WTC11 (cell line): ENCODE data around the gene CX3CR1. TPM values are rescaled to one million over a fixed set of nuclear protein-coding genes. Genes with fewer than 3 reads are reported as not detected.

Source experiments
- ATAC-seq: fragments of 200-7000 bp; cut with Tn5 transposase; 2 replicates; pipeline ENCODE4 v1.10.0; 2021; ENCODE audit warnings: mild to moderate bottlenecking, moderate library complexity
- CTCF ChIA-PET: fragments of 300-600 bp; sonication (Branson Sonifier 250); formaldehyde crosslinking; loops from one replicate; lab custom pipeline; 2021; ENCODE audit warnings: antibody characterized with exemption; lab: Charles Lee
- POLR2A ChIA-PET: fragments of 350-600 bp; sonication (Branson Sonifier 250); formaldehyde crosslinking; loops from one replicate; lab custom pipeline; 2021; ENCODE audit warnings: antibody characterized with exemption; lab: Charles Lee
- DNase-seq: peaks from one replicate; pipeline ENCODE4 v3.0.0; 2021; ENCODE audit warnings: low spot score
- H3K27ac Mint-ChIP-seq: 2 replicates; pipeline ENCODE4 v1.8.0; 2021; ENCODE audit warnings: mixed read lengths
- H3K27me3 Mint-ChIP-seq: 2 replicates; pipeline ENCODE4 v1.8.0; 2021; ENCODE audit warnings: low read depth, mild to moderate bottlenecking, moderate library complexity, mixed read lengths
- H3K36me3 Mint-ChIP-seq: 2 replicates; pipeline ENCODE4 v1.8.0; 2021; ENCODE audit warnings: mixed read lengths
- H3K4me1 Mint-ChIP-seq: 2 replicates; pipeline ENCODE4 v1.8.0; 2022; ENCODE audit warnings: mixed read lengths
- H3K4me3 Mint-ChIP-seq: 2 replicates; pipeline ENCODE4 v1.8.0; 2021; ENCODE audit warnings: mild to moderate bottlenecking, moderate library complexity, mixed read lengths
- H3K9me3 Mint-ChIP-seq: 2 replicates; pipeline ENCODE4 v1.8.0; 2021; ENCODE audit warnings: mixed read lengths
- CREB1 ChIP-seq: sonication (generic); formaldehyde crosslinking; IDR thresholded peaks from 2 replicates; pipeline ENCODE4 v1.8.0; 2023; ENCODE audit warnings: mild to moderate bottlenecking, missing genetic modification reagents
- ESRRA ChIP-seq: sonication (generic); formaldehyde crosslinking; IDR thresholded peaks from 2 replicates; pipeline ENCODE4 v1.8.1; 2022; ENCODE audit warnings: mild to moderate bottlenecking, missing genetic modification reagents, borderline replicate concordance
- GRHL2 ChIP-seq: fragments of 250-450 bp; sonication (Bioruptor Pico); IDR thresholded peaks from 2 replicates; pipeline ENCODE4 v1.8.0; 2022; ENCODE audit warnings: mild to moderate bottlenecking, moderate library complexity; ENCODE audit not compliant: insufficient replicate concordance, severe bottlenecking
- IRF2 ChIP-seq: sonication (generic); formaldehyde crosslinking; IDR thresholded peaks from 2 replicates; pipeline ENCODE4 v1.8.0; 2022; ENCODE audit warnings: low read depth, missing genetic modification reagents, borderline replicate concordance
- NFYB ChIP-seq: sonication (generic); formaldehyde crosslinking; conservative IDR thresholded peaks from 2 replicates; pipeline ENCODE4 v1.8.0; 2022; ENCODE audit warnings: low read depth, missing genetic modification reagents
- NR2C2 ChIP-seq: sonication (generic); formaldehyde crosslinking; IDR thresholded peaks from 2 replicates; pipeline ENCODE4 v1.8.0; 2022; ENCODE audit warnings: mild to moderate bottlenecking, missing genetic modification reagents
- NR3C1 ChIP-seq: sonication (generic); formaldehyde crosslinking; conservative IDR thresholded peaks from 2 replicates; pipeline ENCODE4 v1.8.1; 2023; ENCODE audit warnings: low read depth, mild to moderate bottlenecking, missing genetic modification reagents
- SOX15 ChIP-seq: fragments of 250-450 bp; sonication (Bioruptor Pico); IDR thresholded peaks from 2 replicates; pipeline ENCODE4 v1.9.0; 2021; ENCODE audit warnings: mild to moderate bottlenecking
- TEAD1 ChIP-seq: sonication (generic); formaldehyde crosslinking; IDR thresholded peaks from 2 replicates; pipeline ENCODE4 v1.8.0; 2022; ENCODE audit warnings: mild to moderate bottlenecking, missing genetic modification reagents
- ZNF219 ChIP-seq: sonication (generic); formaldehyde crosslinking; IDR thresholded peaks from 2 replicates; pipeline ENCODE4 v1.8.0; 2023; ENCODE audit warnings: missing genetic modification reagents, mild to moderate bottlenecking, borderline replicate concordance
- ZNF317 ChIP-seq: sonication (generic); formaldehyde crosslinking; IDR thresholded peaks from 2 replicates; pipeline ENCODE4 v1.8.1; 2023; ENCODE audit warnings: low read depth, mild to moderate bottlenecking, moderate library complexity, missing genetic modification reagents, borderline replicate concordance
- ZNF423 ChIP-seq: fragments of 250-450 bp; sonication (Bioruptor Pico); IDR thresholded peaks from 2 replicates; pipeline ENCODE4 v2.1.2; 2022; ENCODE audit warnings: mild to moderate bottlenecking, moderate library complexity
- ZNF671 ChIP-seq: fragments of 250-450 bp; sonication (Bioruptor Pico); IDR thresholded peaks from 2 replicates; pipeline ENCODE4 v1.8.0; 2021; ENCODE audit warnings: mild to moderate bottlenecking
- total RNA-seq: library from RNA; stranded (reverse); gene quantifications from 3 replicates; pipeline ENCODE4 v1.2.3, GENCODE V29; 2021
- TF ChIP-seq, protein P1 (sequence below): fragments of 200-600 bp; IDR thresholded peaks from 2 replicates; pipeline ENCODE4 v1.8.0; 2022; ENCODE audit warnings: antibody characterized with exemption
- TF ChIP-seq, protein P2 (sequence below): sonication (generic); formaldehyde crosslinking; IDR thresholded peaks from 2 replicates; pipeline ENCODE4 v1.8.0; 2022; ENCODE audit warnings: mild to moderate bottlenecking, missing genetic modification reagents
- TF ChIP-seq, protein P3 (sequence below): sonication (generic); formaldehyde crosslinking; IDR thresholded peaks from 2 replicates; pipeline ENCODE4 v1.8.1; 2022; ENCODE audit warnings: low read depth, missing genetic modification reagents, borderline replicate concordance
- TF ChIP-seq, protein P4 (sequence below): sonication (generic); formaldehyde crosslinking; IDR thresholded peaks from 2 replicates; pipeline ENCODE4 v1.8.1; 2023; ENCODE audit warnings: mild to moderate bottlenecking, moderate library complexity, missing genetic modification reagents
- TF ChIP-seq, protein P5 (sequence below): sonication (generic); formaldehyde crosslinking; conservative IDR thresholded peaks from 2 replicates; pipeline ENCODE4 v1.8.1; 2022; ENCODE audit warnings: mild to moderate bottlenecking, missing genetic modification reagents
- TF ChIP-seq, protein P6 (sequence below): sonication (generic); formaldehyde crosslinking; IDR thresholded peaks from 2 replicates; pipeline ENCODE4 v1.8.0; 2023; ENCODE audit warnings: mild to moderate bottlenecking, missing genetic modification reagents
- TF ChIP-seq, protein P7 (sequence below): sonication (generic); formaldehyde crosslinking; IDR thresholded peaks from 2 replicates; pipeline ENCODE4 v1.8.0; 2023; ENCODE audit warnings: missing genetic modification reagents, mild to moderate bottlenecking, borderline replicate concordance

Gene CX3CR1
- total RNA-seq, 1 experiment from 2014 or later: 0.11 TPM

DNA sequence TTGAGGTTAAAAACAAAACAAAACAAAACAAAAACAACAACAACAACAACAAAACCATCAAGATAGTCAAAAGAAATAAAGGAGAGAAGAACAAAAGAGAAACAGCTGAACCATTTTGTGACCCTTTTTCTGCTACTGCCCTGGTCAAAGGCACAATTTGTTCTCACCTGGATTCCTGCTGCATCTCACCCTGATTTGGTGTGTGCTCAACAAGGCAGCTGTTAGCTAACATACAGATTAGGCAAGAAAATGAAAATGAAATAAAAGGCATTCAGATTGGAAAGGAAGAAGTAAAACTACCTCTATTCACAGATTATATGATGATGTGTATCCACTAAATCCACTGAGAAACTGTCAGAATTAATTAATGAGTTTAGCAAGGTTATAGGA lies 58.7 kb downstream of the CX3CR1 start:
- peaks cover 3% of the 10 kb centered on the region; the same call in 1 of the 2 replicates for H3K27me3 Mint-ChIP-seq
- TF ChIP-seq, protein P1, sequence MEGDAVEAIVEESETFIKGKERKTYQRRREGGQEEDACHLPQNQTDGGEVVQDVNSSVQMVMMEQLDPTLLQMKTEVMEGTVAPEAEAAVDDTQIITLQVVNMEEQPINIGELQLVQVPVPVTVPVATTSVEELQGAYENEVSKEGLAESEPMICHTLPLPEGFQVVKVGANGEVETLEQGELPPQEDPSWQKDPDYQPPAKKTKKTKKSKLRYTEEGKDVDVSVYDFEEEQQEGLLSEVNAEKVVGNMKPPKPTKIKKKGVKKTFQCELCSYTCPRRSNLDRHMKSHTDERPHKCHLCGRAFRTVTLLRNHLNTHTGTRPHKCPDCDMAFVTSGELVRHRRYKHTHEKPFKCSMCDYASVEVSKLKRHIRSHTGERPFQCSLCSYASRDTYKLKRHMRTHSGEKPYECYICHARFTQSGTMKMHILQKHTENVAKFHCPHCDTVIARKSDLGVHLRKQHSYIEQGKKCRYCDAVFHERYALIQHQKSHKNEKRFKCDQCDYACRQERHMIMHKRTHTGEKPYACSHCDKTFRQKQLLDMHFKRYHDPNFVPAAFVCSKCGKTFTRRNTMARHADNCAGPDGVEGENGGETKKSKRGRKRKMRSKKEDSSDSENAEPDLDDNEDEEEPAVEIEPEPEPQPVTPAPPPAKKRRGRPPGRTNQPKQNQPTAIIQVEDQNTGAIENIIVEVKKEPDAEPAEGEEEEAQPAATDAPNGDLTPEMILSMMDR: no peak
- TF ChIP-seq TEAD1 (CRISPR knock-in tag) (no peak), ZNF219 (no peak), ESRRA (CRISPR knock-in tag) (no peak), ZNF317 (no peak), ZNF671 (no peak), NFYB (no peak), ZNF423 (CRISPR knock-in tag) (no peak)
- TF ChIP-seq, protein P2, sequence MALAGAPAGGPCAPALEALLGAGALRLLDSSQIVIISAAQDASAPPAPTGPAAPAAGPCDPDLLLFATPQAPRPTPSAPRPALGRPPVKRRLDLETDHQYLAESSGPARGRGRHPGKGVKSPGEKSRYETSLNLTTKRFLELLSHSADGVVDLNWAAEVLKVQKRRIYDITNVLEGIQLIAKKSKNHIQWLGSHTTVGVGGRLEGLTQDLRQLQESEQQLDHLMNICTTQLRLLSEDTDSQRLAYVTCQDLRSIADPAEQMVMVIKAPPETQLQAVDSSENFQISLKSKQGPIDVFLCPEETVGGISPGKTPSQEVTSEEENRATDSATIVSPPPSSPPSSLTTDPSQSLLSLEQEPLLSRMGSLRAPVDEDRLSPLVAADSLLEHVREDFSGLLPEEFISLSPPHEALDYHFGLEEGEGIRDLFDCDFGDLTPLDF (CRISPR knock-in tag): no peak
- no peak overlapping the region for H3K4me3 Mint-ChIP-seq
- ATAC-seq (no peak), DNase-seq (no peak)
- peaks cover 4% of the 10 kb centered on the region for H3K9me3 Mint-ChIP-seq
- CTCF ChIA-PET: interaction anchor here (0.5 to 1.3 kb wide), 4 partner anchors 52 to 237 kb away, joined by 3 to 4 read pairs (median 3); no protein-coding TSS in a partner anchor
- no peaks in the 10 kb centered on the region for H3K4me1 Mint-ChIP-seq
- H3K27ac Mint-ChIP-seq: no peak overlapping the region
- H3K36me3 Mint-ChIP-seq: no peaks in the 10 kb centered on the region
- POLR2A ChIA-PET: no interaction called here

DNA sequence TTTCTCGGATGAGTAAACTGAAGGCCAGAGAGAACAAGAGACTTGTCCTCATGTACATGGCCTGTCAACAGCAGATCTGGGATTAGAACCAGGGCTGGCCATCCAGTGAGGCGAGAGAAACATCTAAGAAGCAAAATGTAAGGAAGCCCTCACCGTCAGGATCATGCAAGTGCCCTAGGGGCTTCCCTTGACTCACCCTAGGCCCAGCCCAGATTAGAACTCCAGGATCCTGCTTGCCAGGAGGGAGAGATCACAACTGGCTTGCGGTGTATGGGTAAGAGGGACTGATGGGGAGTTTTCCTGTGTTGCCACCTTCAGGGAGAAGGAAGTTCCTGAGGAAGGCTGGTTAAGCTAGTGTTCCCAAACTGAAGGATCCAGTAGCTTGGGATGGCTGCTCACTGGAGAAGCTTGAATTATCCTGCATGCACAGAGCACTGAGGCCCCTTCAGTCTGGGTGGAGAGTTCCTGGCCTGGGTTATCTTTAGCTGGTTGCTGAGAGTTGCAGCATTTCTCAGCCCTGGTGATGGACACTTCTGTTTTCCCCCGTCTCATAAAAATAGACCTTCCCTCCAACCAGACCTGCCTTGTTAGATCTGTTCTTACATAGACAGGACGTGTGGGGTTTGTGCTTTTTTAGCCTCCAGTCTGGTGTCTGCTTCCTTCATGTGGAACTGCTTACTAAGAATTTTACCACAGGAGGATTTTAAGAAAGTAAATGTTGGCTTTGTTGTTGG lies 59.3 kb downstream of the CX3CR1 start:
- CTCF ChIA-PET: interaction anchor here (0.5 to 1.3 kb wide), 4 partner anchors 53 to 237 kb away, joined by 3 to 4 read pairs (median 3); no protein-coding TSS in a partner anchor

More for the DNA sequence above, 59.3 kb downstream of the CX3CR1 start:
- Mint-ChIP-seq H3K4me3 (no peak overlapping the region), H3K4me1 (no peaks in the 10 kb centered on the region), H3K9me3 (no peaks in the 10 kb centered on the region; the same call in none of the 2 replicates), H3K27me3 (peaks cover 3% of the 10 kb centered on the region; the same call in 1 of the 2 replicates), H3K27ac (no peak overlapping the region)
- DNase-seq (no peak), ATAC-seq (no peak)
- POLR2A ChIA-PET: no interaction called here
- TF ChIP-seq NR3C1 (CRISPR knock-in tag): no peak
- no peak for TF ChIP-seq SOX15 (CRISPR knock-in tag)
- TF ChIP-seq, protein P3, sequence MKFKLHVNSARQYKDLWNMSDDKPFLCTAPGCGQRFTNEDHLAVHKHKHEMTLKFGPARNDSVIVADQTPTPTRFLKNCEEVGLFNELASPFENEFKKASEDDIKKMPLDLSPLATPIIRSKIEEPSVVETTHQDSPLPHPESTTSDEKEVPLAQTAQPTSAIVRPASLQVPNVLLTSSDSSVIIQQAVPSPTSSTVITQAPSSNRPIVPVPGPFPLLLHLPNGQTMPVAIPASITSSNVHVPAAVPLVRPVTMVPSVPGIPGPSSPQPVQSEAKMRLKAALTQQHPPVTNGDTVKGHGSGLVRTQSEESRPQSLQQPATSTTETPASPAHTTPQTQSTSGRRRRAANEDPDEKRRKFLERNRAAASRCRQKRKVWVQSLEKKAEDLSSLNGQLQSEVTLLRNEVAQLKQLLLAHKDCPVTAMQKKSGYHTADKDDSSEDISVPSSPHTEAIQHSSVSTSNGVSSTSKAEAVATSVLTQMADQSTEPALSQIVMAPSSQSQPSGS (CRISPR knock-in tag): no peak
- TF ChIP-seq IRF2 (CRISPR knock-in tag): no peak
- TF ChIP-seq, protein P4, sequence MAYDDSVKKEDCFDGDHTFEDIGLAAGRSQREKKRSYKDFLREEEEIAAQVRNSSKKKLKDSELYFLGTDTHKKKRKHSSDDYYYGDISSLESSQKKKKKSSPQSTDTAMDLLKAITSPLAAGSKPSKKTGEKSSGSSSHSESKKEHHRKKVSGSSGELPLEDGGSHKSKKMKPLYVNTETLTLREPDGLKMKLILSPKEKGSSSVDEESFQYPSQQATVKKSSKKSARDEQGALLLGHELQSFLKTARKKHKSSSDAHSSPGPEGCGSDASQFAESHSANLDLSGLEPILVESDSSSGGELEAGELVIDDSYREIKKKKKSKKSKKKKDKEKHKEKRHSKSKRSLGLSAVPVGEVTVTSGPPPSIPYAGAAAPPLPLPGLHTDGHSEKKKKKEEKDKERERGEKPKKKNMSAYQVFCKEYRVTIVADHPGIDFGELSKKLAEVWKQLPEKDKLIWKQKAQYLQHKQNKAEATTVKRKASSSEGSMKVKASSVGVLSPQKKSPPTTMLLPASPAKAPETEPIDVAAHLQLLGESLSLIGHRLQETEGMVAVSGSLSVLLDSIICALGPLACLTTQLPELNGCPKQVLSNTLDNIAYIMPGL (CRISPR knock-in tag): no peak
- no peak for TF ChIP-seq GRHL2
- TF ChIP-seq, protein P5, sequence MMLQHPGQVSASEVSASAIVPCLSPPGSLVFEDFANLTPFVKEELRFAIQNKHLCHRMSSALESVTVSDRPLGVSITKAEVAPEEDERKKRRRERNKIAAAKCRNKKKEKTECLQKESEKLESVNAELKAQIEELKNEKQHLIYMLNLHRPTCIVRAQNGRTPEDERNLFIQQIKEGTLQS: no peak
- TF ChIP-seq, protein P6, sequence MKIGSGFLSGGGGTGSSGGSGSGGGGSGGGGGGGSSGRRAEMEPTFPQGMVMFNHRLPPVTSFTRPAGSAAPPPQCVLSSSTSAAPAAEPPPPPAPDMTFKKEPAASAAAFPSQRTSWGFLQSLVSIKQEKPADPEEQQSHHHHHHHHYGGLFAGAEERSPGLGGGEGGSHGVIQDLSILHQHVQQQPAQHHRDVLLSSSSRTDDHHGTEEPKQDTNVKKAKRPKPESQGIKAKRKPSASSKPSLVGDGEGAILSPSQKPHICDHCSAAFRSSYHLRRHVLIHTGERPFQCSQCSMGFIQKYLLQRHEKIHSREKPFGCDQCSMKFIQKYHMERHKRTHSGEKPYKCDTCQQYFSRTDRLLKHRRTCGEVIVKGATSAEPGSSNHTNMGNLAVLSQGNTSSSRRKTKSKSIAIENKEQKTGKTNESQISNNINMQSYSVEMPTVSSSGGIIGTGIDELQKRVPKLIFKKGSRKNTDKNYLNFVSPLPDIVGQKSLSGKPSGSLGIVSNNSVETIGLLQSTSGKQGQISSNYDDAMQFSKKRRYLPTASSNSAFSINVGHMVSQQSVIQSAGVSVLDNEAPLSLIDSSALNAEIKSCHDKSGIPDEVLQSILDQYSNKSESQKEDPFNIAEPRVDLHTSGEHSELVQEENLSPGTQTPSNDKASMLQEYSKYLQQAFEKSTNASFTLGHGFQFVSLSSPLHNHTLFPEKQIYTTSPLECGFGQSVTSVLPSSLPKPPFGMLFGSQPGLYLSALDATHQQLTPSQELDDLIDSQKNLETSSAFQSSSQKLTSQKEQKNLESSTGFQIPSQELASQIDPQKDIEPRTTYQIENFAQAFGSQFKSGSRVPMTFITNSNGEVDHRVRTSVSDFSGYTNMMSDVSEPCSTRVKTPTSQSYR (CRISPR knock-in tag): no peak
- no peak for TF ChIP-seq CREB1
- no peak for TF ChIP-seq NR2C2 (CRISPR knock-in tag)
- TF ChIP-seq, protein P7, sequence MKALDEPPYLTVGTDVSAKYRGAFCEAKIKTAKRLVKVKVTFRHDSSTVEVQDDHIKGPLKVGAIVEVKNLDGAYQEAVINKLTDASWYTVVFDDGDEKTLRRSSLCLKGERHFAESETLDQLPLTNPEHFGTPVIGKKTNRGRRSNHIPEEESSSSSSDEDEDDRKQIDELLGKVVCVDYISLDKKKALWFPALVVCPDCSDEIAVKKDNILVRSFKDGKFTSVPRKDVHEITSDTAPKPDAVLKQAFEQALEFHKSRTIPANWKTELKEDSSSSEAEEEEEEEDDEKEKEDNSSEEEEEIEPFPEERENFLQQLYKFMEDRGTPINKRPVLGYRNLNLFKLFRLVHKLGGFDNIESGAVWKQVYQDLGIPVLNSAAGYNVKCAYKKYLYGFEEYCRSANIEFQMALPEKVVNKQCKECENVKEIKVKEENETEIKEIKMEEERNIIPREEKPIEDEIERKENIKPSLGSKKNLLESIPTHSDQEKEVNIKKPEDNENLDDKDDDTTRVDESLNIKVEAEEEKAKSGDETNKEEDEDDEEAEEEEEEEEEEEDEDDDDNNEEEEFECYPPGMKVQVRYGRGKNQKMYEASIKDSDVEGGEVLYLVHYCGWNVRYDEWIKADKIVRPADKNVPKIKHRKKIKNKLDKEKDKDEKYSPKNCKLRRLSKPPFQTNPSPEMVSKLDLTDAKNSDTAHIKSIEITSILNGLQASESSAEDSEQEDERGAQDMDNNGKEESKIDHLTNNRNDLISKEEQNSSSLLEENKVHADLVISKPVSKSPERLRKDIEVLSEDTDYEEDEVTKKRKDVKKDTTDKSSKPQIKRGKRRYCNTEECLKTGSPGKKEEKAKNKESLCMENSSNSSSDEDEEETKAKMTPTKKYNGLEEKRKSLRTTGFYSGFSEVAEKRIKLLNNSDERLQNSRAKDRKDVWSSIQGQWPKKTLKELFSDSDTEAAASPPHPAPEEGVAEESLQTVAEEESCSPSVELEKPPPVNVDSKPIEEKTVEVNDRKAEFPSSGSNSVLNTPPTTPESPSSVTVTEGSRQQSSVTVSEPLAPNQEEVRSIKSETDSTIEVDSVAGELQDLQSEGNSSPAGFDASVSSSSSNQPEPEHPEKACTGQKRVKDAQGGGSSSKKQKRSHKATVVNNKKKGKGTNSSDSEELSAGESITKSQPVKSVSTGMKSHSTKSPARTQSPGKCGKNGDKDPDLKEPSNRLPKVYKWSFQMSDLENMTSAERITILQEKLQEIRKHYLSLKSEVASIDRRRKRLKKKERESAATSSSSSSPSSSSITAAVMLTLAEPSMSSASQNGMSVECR (CRISPR knock-in tag): no peak
- TF ChIP-seq, all 79 proteins: peak for 0
- H3K36me3 Mint-ChIP-seq: no peaks in the 10 kb centered on the region
